Liver (tissue), 9 donors: Measurements from ENCODE around the gene STK38L. TPM values are rescaled to one million over a fixed set of nuclear protein-coding genes. Genes with fewer than 3 reads are reported as not detected.

Experiments used
- DNase-seq: peaks from one replicate; pipeline ENCODE4 v3.0.0-alpha.2; 2017; ENCODE audit warnings: low spot score
- H3K27ac ChIP-seq, 2 donors: one replicate each; pipeline ENCODE4 v1.7.0; 2013; ENCODE audit warnings: inconsistent platforms in 2 of 2, low read length in 2 of 2, control low read depth in 1 of 2, low read depth in 1 of 2, mild to moderate bottlenecking in 1 of 2
- H3K27me3 ChIP-seq, 4 donors: one replicate each; pipeline versions ENCODE4 v1.6.1 to v1.7.0; 2013; ENCODE audit warnings: low read length in 3 of 4, inconsistent platforms in 1 of 4, mild to moderate bottlenecking in 1 of 4, moderate library complexity in 1 of 4; ENCODE audit not compliant: control insufficient read depth in 4 of 4, insufficient read depth in 4 of 4
- H3K36me3 ChIP-seq, 4 donors: one replicate each; pipeline versions ENCODE4 v1.6.1 to v1.7.0; 2013; ENCODE audit warnings: low read length in 3 of 4, mild to moderate bottlenecking in 3 of 4, low read depth in 1 of 4, moderate library complexity in 1 of 4; ENCODE audit not compliant: control insufficient read depth in 4 of 4, insufficient read depth in 3 of 4
- H3K4me1 ChIP-seq, 4 donors: one replicate each; pipeline versions ENCODE4 v1.6.1 to v1.7.0; 2013; ENCODE audit warnings: low read length in 3 of 4, mild to moderate bottlenecking in 3 of 4, moderate library complexity in 1 of 4; ENCODE audit not compliant: control insufficient read depth in 4 of 4, insufficient read depth in 4 of 4
- H3K4me3 ChIP-seq, 3 donors: one replicate each; pipeline versions ENCODE4 v1.6.1 to v1.7.0; 2013; ENCODE audit warnings: low read length in 3 of 3, control low read depth in 1 of 3, low read depth in 1 of 3, mild to moderate bottlenecking in 1 of 3
- H3K9ac ChIP-seq, 2 donors: one replicate each; pipeline ENCODE4 v1.7.0; 2013; ENCODE audit warnings: low read length in 2 of 2, mild to moderate bottlenecking in 2 of 2, moderate library complexity in 2 of 2, control low read depth in 1 of 2, low read depth in 1 of 2
- H3K9me3 ChIP-seq, 4 donors: one replicate each; pipeline versions ENCODE4 v1.6.1 to v1.7.0; 2013; ENCODE audit warnings: low read length in 3 of 4; ENCODE audit not compliant: control insufficient read depth in 4 of 4
- ATF3 ChIP-seq: IDR thresholded peaks from 2 replicates; pipeline ENCODE4 v1.6.1; 2016; ENCODE audit warnings: antibody characterized with exemption
- CTCF ChIP-seq: fragments of 150-350 bp; IDR thresholded peaks from 2 replicates; pipeline ENCODE4 v1.5.1; 2017; ENCODE audit warnings: improper control_type of control experiment, low read depth, low read length; ENCODE audit not compliant: missing input control
- EGR1 ChIP-seq, 2 donors: IDR thresholded peaks; 2 replicates each; pipeline ENCODE4 v1.6.1; 2016 to 2018; ENCODE audit warnings: antibody characterized with exemption in 2 of 2, low read depth in 2 of 2
- FOXA1 ChIP-seq: IDR thresholded peaks from 2 replicates; pipeline ENCODE4 v1.6.1; 2016; ENCODE audit warnings: antibody characterized with exemption
- FOXA2 ChIP-seq: IDR thresholded peaks from 2 replicates; pipeline ENCODE4 v1.6.1; 2016; ENCODE audit warnings: antibody characterized with exemption
- GABPA ChIP-seq, 2 donors: IDR thresholded peaks in 1 of 2; conservative IDR thresholded peaks in 1 of 2; 2 replicates each; pipeline ENCODE4 v1.6.1; 2016; ENCODE audit warnings: antibody characterized with exemption in 2 of 2, mild to moderate bottlenecking in 1 of 2, moderate library complexity in 1 of 2
- HNF4A ChIP-seq, 2 donors: conservative IDR thresholded peaks; 2 replicates each; pipeline ENCODE4 v1.6.1; 2016; ENCODE audit warnings: antibody characterized with exemption in 2 of 2, mild to moderate bottlenecking in 2 of 2
- HNF4G ChIP-seq: IDR thresholded peaks from 2 replicates; pipeline ENCODE4 v1.6.1; 2016; ENCODE audit warnings: antibody characterized with exemption
- JUND ChIP-seq, 2 donors: IDR thresholded peaks; 2 replicates each; pipeline ENCODE4 v1.6.1; 2016; ENCODE audit warnings: antibody characterized with exemption in 2 of 2
- MAX ChIP-seq: IDR thresholded peaks from 2 replicates; pipeline ENCODE4 v1.6.1; 2016; ENCODE audit warnings: antibody characterized with exemption
- RAD21 ChIP-seq, 2 donors: IDR thresholded peaks; 2 replicates each; pipeline ENCODE4 v1.6.1; 2016; ENCODE audit warnings: antibody characterized with exemption in 2 of 2, mild to moderate bottlenecking in 2 of 2
- REST ChIP-seq: IDR thresholded peaks from 2 replicates; pipeline ENCODE4 v1.6.1; 2016; ENCODE audit warnings: antibody characterized with exemption, mild to moderate bottlenecking
- RXRA ChIP-seq, 2 donors: IDR thresholded peaks; 2 replicates each; pipeline ENCODE4 v1.6.1; 2017 to 2018; ENCODE audit warnings: antibody characterized with exemption in 2 of 2, mild to moderate bottlenecking in 1 of 2
- SP1 ChIP-seq: IDR thresholded peaks from 2 replicates; pipeline ENCODE4 v1.6.1; 2018; ENCODE audit warnings: antibody characterized with exemption, mild to moderate bottlenecking
- TAF1 ChIP-seq: conservative IDR thresholded peaks from 2 replicates; pipeline ENCODE4 v1.6.1; 2016; ENCODE audit warnings: antibody characterized with exemption, mild to moderate bottlenecking
- YY1 ChIP-seq: IDR thresholded peaks from 2 replicates; pipeline ENCODE4 v1.6.1; 2016; ENCODE audit warnings: antibody characterized with exemption, mild to moderate bottlenecking
- ZBTB33 ChIP-seq: IDR thresholded peaks from 2 replicates; pipeline ENCODE4 v1.6.1; 2016; ENCODE audit warnings: antibody characterized with exemption
- WGBS: extraction: QIAGEN DNeasy Blood & Tissue Kit; methylation state at CpG from one replicate; pipeline ENCODE4 v1.1.7; 2013; 5-methylcytosine and 5-hydroxymethylcytosine counted together
- polyA plus RNA-seq, 2 donors: library from polyadenylated mRNA; stranded (reverse) in 1 of 2; unstranded in 1 of 2; fragments of 200-250 nt in 1 of 2; fragments of >200 nt in 1 of 2; fragmentation: Nextera tagmentation in 1 of 2; extraction: Ambion mirVana in 1 of 2; gene quantifications; one replicate each; pipeline versions ENCODE4 v1.2.1 to v1.2.3, GENCODE V29; 2013 to 2015
- total RNA-seq, 2 donors: library from RNA; depleted of rRNA; stranded (reverse); fragments of >200 nt; gene quantifications; one replicate each; pipeline ENCODE4 v1.2.3, GENCODE V29; 2014
- donor health status: healthy.
- donor health status: healthy.
- donor health status: healthy.
- donor health status: healthy.
- donor health status: healthy.

The STK38L gene
- total and polyA plus RNA-seq, 4 donors = 2.8 to 8.6 (median 6.6) TPM

- WGBS = 97% methylated on average over 2 of the region's 2 CpGs
- no peak overlapping the region for H3K4me3 ChIP-seq
- no peaks in the 10 kb centered on the region for H3K4me1 ChIP-seq
- no peak for TF ChIP-seq MAX
- TF ChIP-seq YY1 = no peak
- no peak for TF ChIP-seq HNF4A (conservative IDR thresholded peaks at IDR 0.05)
- TF ChIP-seq JUND (IDR thresholded peaks at IDR 0.05) = no peak
- no peak for TF ChIP-seq ATF3
- no peak for TF ChIP-seq RAD21 (IDR thresholded peaks at IDR 0.05)
- TF ChIP-seq HNF4G = no peak
- H3K36me3 ChIP-seq = no peaks in the 10 kb centered on the region
- H3K9ac ChIP-seq = no peak overlapping the region
- no peaks in the 10 kb centered on the region for H3K9me3 ChIP-seq
- DNase-seq = no peak
- H3K27me3 ChIP-seq = no peaks in the 10 kb centered on the region
- no peak overlapping the region for H3K27ac ChIP-seq
These were observed 117.3 kb downstream of the STK38L start for GRCh38 chr12:27361372-27361771.

GRCh38 chr12:27366621-27367020 lies 122.5 kb downstream of the STK38L start:
- WGBS = 88% methylated on average over 3 of the region's 3 CpGs

GRCh38 chr12:27367078-27367477 lies 123.0 kb downstream of the STK38L start:
- WGBS = 86% methylated on average over 6 of the region's 6 CpGs
- Histone ChIP-seq H3K36me3 (peaks cover 0 to 5% (median 0%) of the 10 kb centered on the region in 4 donors), H3K4me3 (no peak overlapping the region)

More at GRCh38 chr12:27366621-27367020, 122.5 kb downstream of the STK38L start:
- H3K9me3 ChIP-seq = no peaks in the 10 kb centered on the region
- H3K4me1 ChIP-seq = peaks cover 0 to 2% (median 0%) of the 10 kb centered on the region in 4 donors
- H3K4me3 ChIP-seq = no peak overlapping the region
- no peak overlapping the region for H3K27ac ChIP-seq
- TF ChIP-seq HNF4G = no peak
- no peak overlapping the region for H3K9ac ChIP-seq
- H3K36me3 ChIP-seq = peaks cover 0 to 5% (median 0%) of the 10 kb centered on the region in 4 donors
- no peaks in the 10 kb centered on the region for H3K27me3 ChIP-seq
- no peak for DNase-seq

More at GRCh38 chr12:27367078-27367477, 123.0 kb downstream of the STK38L start:
- no peak for DNase-seq
- H3K9ac ChIP-seq = no peak overlapping the region
- peaks cover 0 to 2% (median 0%) of the 10 kb centered on the region in 4 donors for H3K4me1 ChIP-seq
- H3K27me3 ChIP-seq = no peaks in the 10 kb centered on the region
- TF ChIP-seq JUND (IDR thresholded peaks at IDR 0.05) (no peak), GABPA (IDR thresholded peaks at IDR 0.05 in 1 of 2, conservative IDR thresholded peaks at IDR 0.05 in 1 of 2) (no peak), RXRA (IDR thresholded peaks at IDR 0.05) (no peak), REST (no peak), EGR1 (IDR thresholded peaks at IDR 0.05; ENCODE audit: low read depth in 2 of 2) (no peak), ZBTB33 (no peak), HNF4G (no peak), YY1 (no peak), FOXA1 (no peak), MAX (no peak), ATF3 (no peak), SP1 (no peak), CTCF (no peak), TAF1 (no peak), RAD21 (IDR thresholded peaks at IDR 0.05) (no peak), FOXA2 (no peak)
- H3K9me3 ChIP-seq = no peaks in the 10 kb centered on the region
- no peak overlapping the region for H3K27ac ChIP-seq
